ENCODE data around the gene SACM1L. TPM values are rescaled to one million over a fixed set of nuclear protein-coding genes. Genes with fewer than 3 reads are reported as not detected.
"Not testable (repeated sequence)": the region's sequence is repeated elsewhere in the genome, so short reads cannot be mapped to it uniquely, and the experiment has no call there.

Gene SACM1L
- total and polyA plus RNA-seq, 2 of the 4 experiments (the other 2 are of a cell fraction): 19.0 to 40.9 TPM

DNA sequence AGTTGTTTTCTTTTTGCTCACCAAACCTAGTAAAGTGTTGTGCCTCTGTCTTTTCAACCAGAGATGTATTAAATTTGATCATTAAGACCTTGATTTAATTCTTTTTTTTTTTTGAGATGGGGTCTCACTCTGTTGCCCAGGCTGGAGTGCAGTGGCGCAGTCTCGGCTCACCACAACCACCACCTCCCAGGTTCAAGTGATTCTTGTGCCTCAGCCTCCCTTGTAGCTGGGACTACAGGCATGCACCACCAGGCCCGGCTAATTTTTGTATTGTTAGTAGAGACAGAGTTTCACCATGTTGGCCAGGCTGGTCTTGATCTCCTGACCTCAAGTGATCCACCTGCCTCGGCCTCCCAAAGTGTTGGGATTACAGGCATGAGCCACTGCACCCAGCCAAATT, 6.0 kb downstream of the SACM1L start:
- H3K9me3 ChIP-seq (ENCODE audit: control insufficient read depth, insufficient read depth, low read length); H3K14ac ChIP-seq (replicated peaks; ENCODE audit: low read depth, low read length); BruUV-seq (replicated peaks); H3K23ac ChIP-seq (ENCODE audit: low read depth, low read length); DNase-seq; intact Hi-C loops (cut with micrococcal nuclease); H4K91ac ChIP-seq (ENCODE audit: insufficient read depth, low read depth, low read length); H2BK15ac ChIP-seq (ENCODE audit: low read depth, low read length); H3K56ac ChIP-seq (ENCODE audit: extremely low read depth, insufficient read depth, low read length); H2AK9ac ChIP-seq (replicated peaks; ENCODE audit: low read depth, low read length, poor library complexity); H3K9ac ChIP-seq (ENCODE audit: low read depth, low read length); CTCF ChIA-PET; H2BK120ac ChIP-seq (ENCODE audit: low read depth, low read length); H3K4me2 ChIP-seq (ENCODE audit: low read depth, low read length); H2BK20ac ChIP-seq (ENCODE audit: low read depth, low read length); in situ Hi-C loops (cut with MboI; ENCODE audit: low sequenced_read_pairs); H3K4me1 ChIP-seq (ENCODE audit: control insufficient read depth, insufficient read depth, low read length); ATAC-seq (ENCODE audit: low read depth); H3K4me3 ChIP-seq (ENCODE audit: insufficient read depth, low read depth, low read length); H4K8ac ChIP-seq (ENCODE audit: low read depth in 2 of 2, low read length in 2 of 2); H2AFZ ChIP-seq (replicated peaks; ENCODE audit: low read length, poor library complexity); dilution Hi-C loops (cut with HindIII; ENCODE audit: low sequenced_read_pairs, unreplicated experiment); H3K27me3 ChIP-seq (ENCODE audit: control insufficient read depth, insufficient read depth, low read length); H2AK5ac ChIP-seq (ENCODE audit: low read depth, low read length); POLR2A ChIA-PET (ENCODE audit: unreplicated experiment); H4K5ac ChIP-seq (ENCODE audit: low read depth, low read length); H3K4ac ChIP-seq (ENCODE audit: low read depth, low read length); H2BK5ac ChIP-seq (ENCODE audit: low read depth, low read length, poor library complexity, severe bottlenecking); H3K18ac ChIP-seq (ENCODE audit: low read depth, low read length); H3K36me3 ChIP-seq (ENCODE audit: control insufficient read depth, insufficient read depth, low read length); H3K27ac ChIP-seq (ENCODE audit: insufficient read depth, low read length): not testable (repeated sequence)
- peaks cover 53% of the 10 kb centered on the region for H4K20me1 ChIP-seq (ENCODE audit: insufficient read depth, low read length)
- H3K79me1 ChIP-seq (ENCODE audit: low read depth in 1 of 2, low read length in 2 of 2): peaks cover 25 to 80% of the 10 kb centered on the region in 2 experiments
- no CpG with 5 or more reads among the region's 4 CpGs for WGBS, 2 experiments (ENCODE audit: extremely low coverage in 2 of 2, insufficient read length in 1 of 2)
- H3K9me1 ChIP-seq (ENCODE audit: insufficient read depth, low read length): peaks cover 13% of the 10 kb centered on the region; the same call in 1 of the 2 replicates

Data from IMR-90 (cell line).